DOHH2 (cell line): Measurements from ENCODE around the gene TMTC2.

Experiments
- EZH2phosphoT487 ChIP-seq: fragments of 200-600 bp; sonication (generic); IDR thresholded peaks from 2 replicates; pipeline ENCODE4 v1.6.1; 2017; ENCODE audit warnings: borderline replicate concordance, mild to moderate bottlenecking, antibody characterized with exemption, low read length, moderate library complexity, mixed read lengths
- TF ChIP-seq, protein P1 (sequence below): fragments of 200-600 bp; sonication (generic); IDR thresholded peaks from one replicate; pipeline ENCODE4 v1.5.1; 2014; ENCODE audit warnings: antibody characterized with exemption, mild to moderate bottlenecking, low read depth, low read length; ENCODE audit not compliant: poor library complexity, severe bottlenecking

GRCh38 chr12:82638324-82638723 is 48.4 kb upstream of the TMTC2 start:
- TF ChIP-seq, protein P1, sequence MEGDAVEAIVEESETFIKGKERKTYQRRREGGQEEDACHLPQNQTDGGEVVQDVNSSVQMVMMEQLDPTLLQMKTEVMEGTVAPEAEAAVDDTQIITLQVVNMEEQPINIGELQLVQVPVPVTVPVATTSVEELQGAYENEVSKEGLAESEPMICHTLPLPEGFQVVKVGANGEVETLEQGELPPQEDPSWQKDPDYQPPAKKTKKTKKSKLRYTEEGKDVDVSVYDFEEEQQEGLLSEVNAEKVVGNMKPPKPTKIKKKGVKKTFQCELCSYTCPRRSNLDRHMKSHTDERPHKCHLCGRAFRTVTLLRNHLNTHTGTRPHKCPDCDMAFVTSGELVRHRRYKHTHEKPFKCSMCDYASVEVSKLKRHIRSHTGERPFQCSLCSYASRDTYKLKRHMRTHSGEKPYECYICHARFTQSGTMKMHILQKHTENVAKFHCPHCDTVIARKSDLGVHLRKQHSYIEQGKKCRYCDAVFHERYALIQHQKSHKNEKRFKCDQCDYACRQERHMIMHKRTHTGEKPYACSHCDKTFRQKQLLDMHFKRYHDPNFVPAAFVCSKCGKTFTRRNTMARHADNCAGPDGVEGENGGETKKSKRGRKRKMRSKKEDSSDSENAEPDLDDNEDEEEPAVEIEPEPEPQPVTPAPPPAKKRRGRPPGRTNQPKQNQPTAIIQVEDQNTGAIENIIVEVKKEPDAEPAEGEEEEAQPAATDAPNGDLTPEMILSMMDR = no peak
- no peak for TF ChIP-seq EZH2phosphoT487
